ENCODE data around the gene DSG2.

Gene DSG2

GRCh38 chr18:31497836-31498573 is at the start of gene DSG2:
Gene DSG2 (plus strand): TSS chr18:31498177. CDS start chr18:31498252, 75 bp downstream.
- Histone ChIP-seq H3K9ac (ENCODE audit: low read length in 2 of 2) (peak within 1 kb of the TSS; percentile 26 to 47), H3K4me1 (ENCODE audit: control insufficient read depth, insufficient read depth, low read length) (no peaks in the 10 kb centered on the region), H3K9me3 (ENCODE audit: control insufficient read depth in 2 of 2, low read length in 2 of 2) (no peaks in the 10 kb centered on the region), H3K4me3 (ENCODE audit: low read length in 2 of 2) (peak within 1 kb of the TSS; percentile 50 to 74), H3K27me3 (ENCODE audit: control insufficient read depth in 1 of 2, insufficient read depth in 2 of 2, low read length in 2 of 2) (peaks cover 4 to 18% of the 10 kb centered on the region in 2 donors), H3K27ac (ENCODE audit: low read length) (no peak within 1 kb of the TSS), H3K36me3 (ENCODE audit: control insufficient read depth in 2 of 2, insufficient read depth in 2 of 2, low read length in 2 of 2) (no peaks in the 10 kb centered on the region)

GRCh38 chr18:31450409-31450808 is 47.6 kb upstream of the DSG2 start:
- Histone ChIP-seq H3K9me3 (ENCODE audit: control insufficient read depth in 2 of 2, low read length in 2 of 2) (no peaks in the 10 kb centered on the region), H3K9ac (ENCODE audit: low read length in 2 of 2) (no peak overlapping the region), H3K4me1 (ENCODE audit: control insufficient read depth, insufficient read depth, low read length) (no peaks in the 10 kb centered on the region), H3K4me3 (ENCODE audit: low read length in 2 of 2) (no peak overlapping the region), H3K36me3 (ENCODE audit: control insufficient read depth in 2 of 2, insufficient read depth in 2 of 2, low read length in 2 of 2) (no peaks in the 10 kb centered on the region), H3K27me3 (ENCODE audit: control insufficient read depth in 1 of 2, insufficient read depth in 2 of 2, low read length in 2 of 2) (no peaks in the 10 kb centered on the region), H3K27ac (ENCODE audit: low read length) (no peak overlapping the region)

DNA sequence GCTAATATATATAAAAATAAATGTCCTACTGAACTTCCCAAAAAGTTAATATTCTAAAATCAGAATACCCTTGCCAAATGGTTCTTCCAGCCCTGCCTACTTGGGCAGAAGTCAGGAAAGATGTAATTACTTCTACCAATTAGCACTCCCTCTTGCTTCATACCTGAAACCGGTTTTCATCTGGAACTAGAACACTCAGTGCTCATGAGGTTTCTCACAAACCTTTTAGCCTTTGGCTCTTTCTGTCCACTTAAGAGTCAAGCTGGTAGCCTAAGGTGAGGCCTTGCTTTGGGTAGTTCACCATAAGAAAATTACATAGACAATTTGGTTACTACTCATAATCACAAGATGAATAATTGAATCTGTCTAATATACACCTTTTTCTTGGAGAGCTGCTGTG is 46.4 kb upstream of the DSG2 start:
- H3K9ac ChIP-seq (ENCODE audit: low read length in 2 of 2), result no peak overlapping the region
- no peaks in the 10 kb centered on the region for H3K9me3 ChIP-seq (ENCODE audit: control insufficient read depth in 2 of 2, low read length in 2 of 2)
- no peaks in the 10 kb centered on the region for H3K4me1 ChIP-seq (ENCODE audit: control insufficient read depth, insufficient read depth, low read length)
- no peak overlapping the region for H3K27ac ChIP-seq (ENCODE audit: low read length)
- no peaks in the 10 kb centered on the region for H3K36me3 ChIP-seq (ENCODE audit: control insufficient read depth in 2 of 2, insufficient read depth in 2 of 2, low read length in 2 of 2)
- H3K27me3 ChIP-seq (ENCODE audit: control insufficient read depth in 1 of 2, insufficient read depth in 2 of 2, low read length in 2 of 2), result no peaks in the 10 kb centered on the region
- H3K4me3 ChIP-seq (ENCODE audit: low read length in 2 of 2), result no peak overlapping the region

GRCh38 chr18:31454066-31454708 is 43.8 kb upstream of the DSG2 start:
- H3K27me3 ChIP-seq (ENCODE audit: control insufficient read depth in 1 of 2, insufficient read depth in 2 of 2, low read length in 2 of 2), result no peaks in the 10 kb centered on the region
- H3K4me3 ChIP-seq (ENCODE audit: low read length in 2 of 2), result no peak overlapping the region
- no peaks in the 10 kb centered on the region for H3K4me1 ChIP-seq (ENCODE audit: control insufficient read depth, insufficient read depth, low read length)
- H3K36me3 ChIP-seq (ENCODE audit: control insufficient read depth in 2 of 2, insufficient read depth in 2 of 2, low read length in 2 of 2), result no peaks in the 10 kb centered on the region
- no peak overlapping the region for H3K9ac ChIP-seq (ENCODE audit: low read length in 2 of 2)
- H3K27ac ChIP-seq (ENCODE audit: low read length), result no peak overlapping the region
- H3K9me3 ChIP-seq (ENCODE audit: control insufficient read depth in 2 of 2, low read length in 2 of 2), result no peaks in the 10 kb centered on the region

DNA sequence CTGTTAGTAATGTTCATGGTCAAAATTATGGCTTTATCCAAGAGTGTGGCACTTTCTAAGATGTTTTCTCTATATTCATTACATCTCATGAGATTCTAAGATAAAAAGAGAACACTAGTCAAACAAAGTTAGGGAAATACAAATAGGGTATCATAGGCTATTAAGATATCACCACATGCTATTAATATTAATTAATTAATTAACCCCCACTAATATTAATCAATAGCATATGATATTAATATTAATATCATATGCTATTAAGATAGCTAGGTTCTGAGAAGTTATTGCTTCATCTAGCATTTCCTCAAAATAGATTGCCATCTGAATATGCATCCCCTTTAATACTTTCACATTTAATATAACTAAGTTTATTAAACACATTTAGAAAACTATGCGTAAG is 28.3 kb upstream of the DSG2 start:
- Histone ChIP-seq H3K9ac (ENCODE audit: low read length in 2 of 2) (no peak overlapping the region), H3K4me3 (ENCODE audit: low read length in 2 of 2) (no peak overlapping the region), H3K9me3 (ENCODE audit: control insufficient read depth in 2 of 2, low read length in 2 of 2) (no peaks in the 10 kb centered on the region), H3K27ac (ENCODE audit: low read length) (no peak overlapping the region), H3K4me1 (ENCODE audit: control insufficient read depth, insufficient read depth, low read length) (no peaks in the 10 kb centered on the region), H3K27me3 (ENCODE audit: control insufficient read depth in 1 of 2, insufficient read depth in 2 of 2, low read length in 2 of 2) (no peaks in the 10 kb centered on the region), H3K36me3 (ENCODE audit: control insufficient read depth in 2 of 2, insufficient read depth in 2 of 2, low read length in 2 of 2) (no peaks in the 10 kb centered on the region)

DNA sequence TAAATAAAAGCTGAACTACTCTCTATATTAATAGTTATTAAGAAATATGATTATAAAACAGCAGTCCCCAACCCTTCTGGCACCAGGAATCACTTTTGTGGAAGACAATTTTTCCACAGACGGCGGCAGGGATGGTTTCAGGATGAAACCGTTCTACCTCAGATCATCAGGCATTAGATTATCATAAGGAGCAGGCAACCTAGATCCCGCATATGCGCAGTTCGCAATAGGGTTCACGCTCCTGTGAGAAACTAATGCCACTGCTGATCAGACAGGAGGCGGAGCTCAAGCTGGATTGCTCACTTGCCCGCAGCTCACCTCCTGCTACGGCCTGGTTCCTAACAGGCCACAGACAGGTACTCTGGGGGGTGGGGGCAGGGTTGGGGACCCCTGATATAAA is 19.3 kb upstream of the DSG2 start:
- no peak overlapping the region for H3K9ac ChIP-seq (ENCODE audit: low read length in 2 of 2)
- no peaks in the 10 kb centered on the region for H3K4me1 ChIP-seq (ENCODE audit: control insufficient read depth, insufficient read depth, low read length)
- no peak overlapping the region for H3K27ac ChIP-seq (ENCODE audit: low read length)
- peaks cover 0 to 2% of the 10 kb centered on the region in 2 donors for H3K27me3 ChIP-seq (ENCODE audit: control insufficient read depth in 1 of 2, insufficient read depth in 2 of 2, low read length in 2 of 2)
- no peak overlapping the region for H3K4me3 ChIP-seq (ENCODE audit: low read length in 2 of 2)
- H3K9me3 ChIP-seq (ENCODE audit: control insufficient read depth in 2 of 2, low read length in 2 of 2), result no peaks in the 10 kb centered on the region
- no peaks in the 10 kb centered on the region for H3K36me3 ChIP-seq (ENCODE audit: control insufficient read depth in 2 of 2, insufficient read depth in 2 of 2, low read length in 2 of 2)

DNA sequence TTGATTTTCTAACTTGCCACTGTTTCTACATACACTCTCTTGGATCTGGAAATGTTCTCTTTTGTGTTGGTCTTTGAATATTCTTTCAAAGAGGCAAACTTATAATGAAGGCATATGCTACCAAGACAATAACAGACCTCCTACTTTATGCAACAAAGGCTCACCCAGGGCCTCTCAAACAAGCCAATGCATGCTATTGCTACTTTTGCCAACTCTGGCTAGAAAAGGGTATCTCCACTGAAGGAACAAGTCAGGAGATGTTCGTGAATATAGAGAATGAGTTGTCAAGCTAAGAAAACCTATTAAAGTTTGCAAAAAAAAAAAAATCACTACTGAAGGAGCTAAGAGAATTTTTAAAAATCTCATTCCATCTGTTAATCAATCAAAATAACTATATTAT is 15.9 kb upstream of the DSG2 start:
- Histone ChIP-seq H3K4me3 (ENCODE audit: low read length in 2 of 2) (no peak overlapping the region), H3K27ac (ENCODE audit: low read length) (no peak overlapping the region), H3K9ac (ENCODE audit: low read length in 2 of 2) (no peak overlapping the region), H3K4me1 (ENCODE audit: control insufficient read depth, insufficient read depth, low read length) (no peaks in the 10 kb centered on the region), H3K36me3 (ENCODE audit: control insufficient read depth in 2 of 2, insufficient read depth in 2 of 2, low read length in 2 of 2) (no peaks in the 10 kb centered on the region), H3K27me3 (ENCODE audit: control insufficient read depth in 1 of 2, insufficient read depth in 2 of 2, low read length in 2 of 2) (peaks cover 0 to 2% of the 10 kb centered on the region in 2 donors), H3K9me3 (ENCODE audit: control insufficient read depth in 2 of 2, low read length in 2 of 2) (no peaks in the 10 kb centered on the region)

- no peaks in the 10 kb centered on the region for H3K27me3 ChIP-seq (ENCODE audit: control insufficient read depth in 1 of 2, insufficient read depth in 2 of 2, low read length in 2 of 2)
- H3K4me1 ChIP-seq (ENCODE audit: control insufficient read depth, insufficient read depth, low read length), result no peaks in the 10 kb centered on the region
- H3K4me3 ChIP-seq (ENCODE audit: low read length in 2 of 2), result no peak overlapping the region
- no peaks in the 10 kb centered on the region for H3K36me3 ChIP-seq (ENCODE audit: control insufficient read depth in 2 of 2, insufficient read depth in 2 of 2, low read length in 2 of 2)
- H3K9ac ChIP-seq (ENCODE audit: low read length in 2 of 2), result no peak overlapping the region
- no peak overlapping the region for H3K27ac ChIP-seq (ENCODE audit: low read length)
- H3K9me3 ChIP-seq (ENCODE audit: control insufficient read depth in 2 of 2, low read length in 2 of 2), result no peaks in the 10 kb centered on the region
Measured at GRCh38 chr18:31483396-31483795, 14.6 kb upstream of the DSG2 start.

- Histone ChIP-seq H3K36me3 (ENCODE audit: control insufficient read depth in 2 of 2, insufficient read depth in 2 of 2, low read length in 2 of 2) (no peaks in the 10 kb centered on the region), H3K9ac (ENCODE audit: low read length in 2 of 2) (no peak overlapping the region), H3K4me1 (ENCODE audit: control insufficient read depth, insufficient read depth, low read length) (no peaks in the 10 kb centered on the region), H3K27ac (ENCODE audit: low read length) (no peak overlapping the region), H3K27me3 (ENCODE audit: control insufficient read depth in 1 of 2, insufficient read depth in 2 of 2, low read length in 2 of 2) (no peaks in the 10 kb centered on the region), H3K9me3 (ENCODE audit: control insufficient read depth in 2 of 2, low read length in 2 of 2) (no peaks in the 10 kb centered on the region), H3K4me3 (ENCODE audit: low read length in 2 of 2) (no peak overlapping the region)
Measured at GRCh38 chr18:31484461-31484860, 13.5 kb upstream of the DSG2 start.

DNA sequence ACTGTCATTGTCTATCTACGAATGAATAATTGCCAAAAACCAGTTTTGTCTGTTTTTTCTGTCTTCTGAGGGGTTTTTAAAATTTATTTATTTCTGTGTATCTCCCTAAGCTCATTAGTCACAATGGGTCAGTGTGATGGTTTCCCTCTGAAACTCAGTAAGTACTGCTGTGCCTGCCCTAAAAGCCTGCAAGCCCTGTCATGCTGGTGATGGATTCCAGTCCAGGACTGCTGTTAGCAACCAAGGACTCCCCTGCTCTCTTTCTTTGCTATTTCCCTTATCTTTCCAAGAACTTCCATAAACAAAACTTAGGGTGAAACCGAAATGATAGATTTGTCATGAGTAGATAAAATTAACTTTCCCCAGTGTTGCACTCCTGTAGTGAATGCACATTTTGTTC is 11.8 kb upstream of the DSG2 start:
- Histone ChIP-seq H3K27ac (ENCODE audit: low read length) (no peak overlapping the region), H3K27me3 (ENCODE audit: control insufficient read depth in 1 of 2, insufficient read depth in 2 of 2, low read length in 2 of 2) (no peaks in the 10 kb centered on the region), H3K4me3 (ENCODE audit: low read length in 2 of 2) (no peak overlapping the region), H3K4me1 (ENCODE audit: control insufficient read depth, insufficient read depth, low read length) (no peaks in the 10 kb centered on the region), H3K9me3 (ENCODE audit: control insufficient read depth in 2 of 2, low read length in 2 of 2) (no peaks in the 10 kb centered on the region), H3K9ac (ENCODE audit: low read length in 2 of 2) (no peak overlapping the region), H3K36me3 (ENCODE audit: control insufficient read depth in 2 of 2, insufficient read depth in 2 of 2, low read length in 2 of 2) (no peaks in the 10 kb centered on the region)

All from stomach smooth muscle (tissue), 2 donors.